ENCODE results near the gene DGKD.

The DGKD gene

GRCh38 chr2:233458826-233459225 lies 104.5 kb downstream of the DGKD start:
- Histone ChIP-seq H3K4me3 (ENCODE audit: low read length) (no peak overlapping the region), H3K27me3 (ENCODE audit: low read depth, low read length) (no peaks in the 10 kb centered on the region), H3K4me2 (ENCODE audit: low read length) (no peak overlapping the region), H2AFZ (ENCODE audit: low read depth, low read length) (no peak overlapping the region), H4K20me1 (ENCODE audit: insufficient read depth, low read length) (no peaks in the 10 kb centered on the region), H3K79me2 (ENCODE audit: low read length) (no peaks in the 10 kb centered on the region), H3K4me1 (ENCODE audit: low read length) (no peaks in the 10 kb centered on the region), H3K9me3 (ENCODE audit: insufficient read depth, low read length) (no peaks in the 10 kb centered on the region), H3K36me3 (replicated peaks; ENCODE audit: low read depth, low read length) (no peaks in the 10 kb centered on the region), H3K27ac (ENCODE audit: low read length) (no peak overlapping the region), H3K9ac (ENCODE audit: low read length) (no peak overlapping the region)
- TF ChIP-seq CTCF (IDR thresholded peaks at IDR 0.05; ENCODE audit: low read depth, low read length) (no peak), EZH2phosphoT487 (IDR thresholded peaks at IDR 0.05; ENCODE audit: low read depth) (no peak)

GRCh38 chr2:233459426-233459825 lies 105.1 kb downstream of the DGKD start:
- Histone ChIP-seq H3K36me3 (replicated peaks; ENCODE audit: low read depth, low read length) (no peaks in the 10 kb centered on the region), H3K9ac (ENCODE audit: low read length) (no peak overlapping the region), H3K4me3 (ENCODE audit: low read length) (no peak overlapping the region), H3K9me3 (ENCODE audit: insufficient read depth, low read length) (no peaks in the 10 kb centered on the region), H3K4me1 (ENCODE audit: low read length) (no peaks in the 10 kb centered on the region), H3K27ac (ENCODE audit: low read length) (no peak overlapping the region), H2AFZ (ENCODE audit: low read depth, low read length) (no peak overlapping the region), H4K20me1 (ENCODE audit: insufficient read depth, low read length) (no peaks in the 10 kb centered on the region), H3K27me3 (ENCODE audit: low read depth, low read length) (no peaks in the 10 kb centered on the region), H3K79me2 (ENCODE audit: low read length) (no peaks in the 10 kb centered on the region), H3K4me2 (ENCODE audit: low read length) (no peak overlapping the region)
- TF ChIP-seq EZH2phosphoT487 (IDR thresholded peaks at IDR 0.05; ENCODE audit: low read depth): no peak

GRCh38 chr2:233460726-233461441 lies 106.6 kb downstream of the DGKD start:
- H3K9ac ChIP-seq (ENCODE audit: low read length): no peak overlapping the region
- no peaks in the 10 kb centered on the region for H3K4me1 ChIP-seq (ENCODE audit: low read length)
- no peaks in the 10 kb centered on the region for H3K9me3 ChIP-seq (ENCODE audit: insufficient read depth, low read length)
- H2AFZ ChIP-seq (ENCODE audit: low read depth, low read length): no peak overlapping the region
- no peaks in the 10 kb centered on the region for H4K20me1 ChIP-seq (ENCODE audit: insufficient read depth, low read length)
- no peak overlapping the region for H3K27ac ChIP-seq (ENCODE audit: low read length)
- no peaks in the 10 kb centered on the region for H3K79me2 ChIP-seq (ENCODE audit: low read length)
- H3K4me3 ChIP-seq (ENCODE audit: low read length): no peak overlapping the region
- no peaks in the 10 kb centered on the region for H3K36me3 ChIP-seq (replicated peaks; ENCODE audit: low read depth, low read length)
- H3K27me3 ChIP-seq (ENCODE audit: low read depth, low read length): no peaks in the 10 kb centered on the region
- TF ChIP-seq CTCF (IDR thresholded peaks at IDR 0.05; ENCODE audit: low read depth, low read length): no peak
- no peak for TF ChIP-seq EZH2phosphoT487 (IDR thresholded peaks at IDR 0.05; ENCODE audit: low read depth)
- H3K4me2 ChIP-seq (ENCODE audit: low read length): no peak overlapping the region

- Histone ChIP-seq H3K27me3 (ENCODE audit: low read depth, low read length) (no peaks in the 10 kb centered on the region), H3K79me2 (ENCODE audit: low read length) (no peaks in the 10 kb centered on the region), H2AFZ (ENCODE audit: low read depth, low read length) (no peak overlapping the region), H3K9ac (ENCODE audit: low read length) (no peak overlapping the region), H3K27ac (ENCODE audit: low read length) (no peak overlapping the region), H3K4me1 (ENCODE audit: low read length) (no peaks in the 10 kb centered on the region), H3K4me3 (ENCODE audit: low read length) (no peak overlapping the region), H3K36me3 (replicated peaks; ENCODE audit: low read depth, low read length) (no peaks in the 10 kb centered on the region), H3K9me3 (ENCODE audit: insufficient read depth, low read length) (no peaks in the 10 kb centered on the region), H4K20me1 (ENCODE audit: insufficient read depth, low read length) (no peaks in the 10 kb centered on the region), H3K4me2 (ENCODE audit: low read length) (no peak overlapping the region)
- TF ChIP-seq EZH2phosphoT487 (IDR thresholded peaks at IDR 0.05; ENCODE audit: low read depth) (no peak), CTCF (IDR thresholded peaks at IDR 0.05; ENCODE audit: low read depth, low read length) (no peak)
Observed at GRCh38 chr2:233461481-233461891, 107.2 kb downstream of the DGKD start.

All from OCI-LY3 (cell line).